ENCODE measurements around the gene PSMA6.

GRCh38 chr14:35341751-35342488, 49.7 kb downstream of the PSMA6 start:
- TF ChIP-seq POLR2A (IDR thresholded peaks at IDR 0.05; ENCODE audit: low read depth, low read length) = no peak
- no peak for TF ChIP-seq TAF1 (IDR thresholded peaks at IDR 0.05; ENCODE audit: low read depth, low read length)
- TF ChIP-seq POLR2AphosphoS5 (IDR thresholded peaks at IDR 0.05; ENCODE audit: low read depth, low read length) = no peak
- TF ChIP-seq SPI1 (IDR thresholded peaks at IDR 0.05; ENCODE audit: low read depth, low read length) = no peak
- TF ChIP-seq POU2F2 (IDR thresholded peaks at IDR 0.05; ENCODE audit: low read depth, low read length) = no peak
